BLaER1 treated with 17β-estradiol and CSF1 and Interleukin-3, amounts not matched to agents 10 nM and 100 nM (cell line): Measurements from ENCODE around the gene RPP25L.

Experiments
- H3K27ac ChIP-seq, 11 experiments: shearing (Covaris generic); formaldehyde crosslinking; 2 replicates each; pipeline ENCODE4 v1.8.1; 2022
- H3K27me3 ChIP-seq, 11 experiments: shearing (Covaris generic); formaldehyde crosslinking; 2 replicates each; pipeline ENCODE4 v1.8.1; 2022
- H3K36me3 ChIP-seq, 11 experiments: shearing (Covaris generic); formaldehyde crosslinking; 2 replicates each; pipeline ENCODE4 v1.8.1; 2022
- H3K4me1 ChIP-seq, 10 experiments: shearing (Covaris generic); formaldehyde crosslinking; 2 replicates each; pipeline ENCODE4 v1.8.1; 2022
- H3K4me2 ChIP-seq, 11 experiments: shearing (Covaris generic); formaldehyde crosslinking; 2 replicates each; pipeline ENCODE4 v1.8.1; 2022
- H3K4me3 ChIP-seq, 10 experiments: shearing (Covaris generic); formaldehyde crosslinking; 2 replicates each; pipeline ENCODE4 v1.8.1; 2022
- H3K9ac ChIP-seq, 11 experiments: shearing (Covaris generic); formaldehyde crosslinking; 2 replicates each; pipeline ENCODE4 v1.8.1; 2022
- H3K9me3 ChIP-seq, 11 experiments: shearing (Covaris generic); formaldehyde crosslinking; replicated peaks in 1 of 11; 2 replicates each; pipeline ENCODE4 v1.8.1; 2022
- H4K20me1 ChIP-seq, 11 experiments: shearing (Covaris generic); formaldehyde crosslinking; 2 replicates each; pipeline ENCODE4 v1.8.1; 2022
- Cebpa-rat ChIP-seq, 11 experiments: shearing (Covaris generic); IDR thresholded peaks; 2 replicates each; pipeline ENCODE4 v1.8.1; 2022

Gene RPP25L

DNA sequence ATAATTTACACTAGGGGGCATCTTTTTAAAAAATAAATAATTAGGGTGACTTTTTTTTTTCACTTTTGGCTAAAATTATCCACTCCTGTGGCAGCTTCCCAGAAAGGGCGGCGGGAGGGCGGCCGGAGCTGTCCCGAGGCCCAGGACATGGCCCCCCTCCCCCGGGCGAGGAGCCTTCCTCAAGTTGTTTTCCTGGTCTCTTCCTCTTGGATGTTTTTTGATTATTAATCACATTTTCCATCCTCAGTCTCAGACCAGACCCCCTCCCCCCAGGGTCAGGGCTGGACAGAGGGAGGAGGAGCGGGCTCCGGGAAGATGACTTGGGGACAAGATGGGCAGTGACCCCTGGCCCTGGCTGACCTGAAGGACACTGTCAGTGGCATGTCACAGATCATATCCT, 17.7 kb downstream of the RPP25L start:
- peaks cover 0 to 59% (median 30%) of the 10 kb centered on the region in 11 experiments; a peak in 19 of 22 replicates for H4K20me1 ChIP-seq
- no peaks in the 10 kb centered on the region for H3K36me3 ChIP-seq
- peaks cover 52 to 61% (median 59%) of the 10 kb centered on the region in 11 experiments for H3K27me3 ChIP-seq
- 0 out of 22 replicates have a peak, but pooled peaks cover 0 to 5% (median 0%) of the 10 kb centered on the region in 11 experiments for H3K9me3 ChIP-seq
- TF ChIP-seq Cebpa-rat (IDR thresholded peaks at IDR 0.05), result no peak
- H3K9ac ChIP-seq, result no peak overlapping the region
- H3K4me2 ChIP-seq, result no peak overlapping the region
- peaks cover 30 to 46% (median 39%) of the 10 kb centered on the region in 10 experiments for H3K4me1 ChIP-seq
- H3K27ac ChIP-seq, result no peak overlapping the region
- no peak overlapping the region for H3K4me3 ChIP-seq

DNA sequence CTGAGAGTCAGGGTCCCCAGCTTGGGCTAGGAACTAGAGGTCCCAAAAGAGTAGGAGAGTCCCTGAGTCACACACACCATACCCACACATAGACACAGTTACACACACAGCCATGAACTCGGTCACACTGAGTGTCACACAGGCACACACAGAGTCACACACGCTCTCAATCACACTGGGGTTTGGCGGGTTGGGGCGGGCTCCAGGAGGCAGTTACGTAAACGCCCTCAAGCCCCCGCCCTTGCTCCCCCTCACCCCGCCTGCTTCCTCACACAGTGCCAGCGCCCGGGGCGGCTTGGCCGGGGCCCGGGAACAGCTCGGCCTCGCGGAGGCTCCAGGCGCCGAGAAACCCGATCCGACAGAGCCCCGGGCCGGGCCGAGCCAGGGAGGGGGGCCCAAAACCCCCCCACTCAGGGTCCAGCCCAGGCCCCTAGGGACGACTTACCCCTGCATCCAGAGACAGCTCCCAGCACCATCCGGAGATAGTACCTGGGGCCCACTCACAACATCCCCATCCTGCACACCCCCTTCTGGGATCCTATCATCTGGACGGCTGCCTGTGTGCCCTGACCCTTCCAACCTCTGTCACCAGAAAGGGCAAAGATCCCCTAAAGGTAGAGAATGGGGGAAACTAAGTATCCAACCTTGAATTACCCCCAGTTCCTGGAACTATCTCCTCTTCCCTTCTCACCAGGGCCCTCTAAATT, 18.8 kb downstream of the RPP25L start:
- 0 out of 22 replicates have a peak, but pooled peaks cover 0 to 5% (median 0%) of the 10 kb centered on the region in 11 experiments for H3K9me3 ChIP-seq

GRCh38 chr9:34591917-34592866, 19.7 kb downstream of the RPP25L start:
- peaks cover 0 to 77% (median 43%) of the 10 kb centered on the region in 11 experiments; a peak in 19 of 22 replicates for H4K20me1 ChIP-seq
- TF ChIP-seq Cebpa-rat (IDR thresholded peaks at IDR 0.05), result no peak
- H3K36me3 ChIP-seq, result no peaks in the 10 kb centered on the region
- H3K27ac ChIP-seq, result no peak overlapping the region
- H3K4me1 ChIP-seq, result peaks cover 36 to 48% (median 44%) of the 10 kb centered on the region in 10 experiments
- H3K4me2 ChIP-seq, result peak overlapping the region; percentile 81 to 96 (median 89); a peak in 21 of 22 replicates
- H3K9ac ChIP-seq, result peak overlapping the region in 1 of 11 experiments; percentile 49; a peak in 1 of 22 replicates
- peaks cover 72 to 81% (median 78%) of the 10 kb centered on the region in 11 experiments for H3K27me3 ChIP-seq
- 0 out of 22 replicates have a peak, but pooled peaks cover 0 to 5% (median 0%) of the 10 kb centered on the region in 11 experiments for H3K9me3 ChIP-seq
- H3K4me3 ChIP-seq, result peak overlapping the region in 3 of 10 experiments; percentile 51 to 62 (median 51); a peak in 4 of 20 replicates

More for the DNA sequence above, 18.8 kb downstream of the RPP25L start:
- TF ChIP-seq Cebpa-rat (IDR thresholded peaks at IDR 0.05), result no peak
- no peak overlapping the region for H3K4me3 ChIP-seq
- peak overlapping the region in 5 of 11 experiments; percentile 5 to 90 (median 87); a peak in 8 of 22 replicates for H3K4me2 ChIP-seq
- H3K4me1 ChIP-seq, result peaks cover 36 to 48% (median 44%) of the 10 kb centered on the region in 10 experiments
- H4K20me1 ChIP-seq, result peaks cover 0 to 70% (median 37%) of the 10 kb centered on the region in 11 experiments; a peak in 19 of 22 replicates
- no peak overlapping the region for H3K27ac ChIP-seq
- no peak overlapping the region for H3K9ac ChIP-seq
- H3K27me3 ChIP-seq, result peaks cover 64 to 73% (median 70%) of the 10 kb centered on the region in 11 experiments
- H3K36me3 ChIP-seq, result no peaks in the 10 kb centered on the region

DNA sequence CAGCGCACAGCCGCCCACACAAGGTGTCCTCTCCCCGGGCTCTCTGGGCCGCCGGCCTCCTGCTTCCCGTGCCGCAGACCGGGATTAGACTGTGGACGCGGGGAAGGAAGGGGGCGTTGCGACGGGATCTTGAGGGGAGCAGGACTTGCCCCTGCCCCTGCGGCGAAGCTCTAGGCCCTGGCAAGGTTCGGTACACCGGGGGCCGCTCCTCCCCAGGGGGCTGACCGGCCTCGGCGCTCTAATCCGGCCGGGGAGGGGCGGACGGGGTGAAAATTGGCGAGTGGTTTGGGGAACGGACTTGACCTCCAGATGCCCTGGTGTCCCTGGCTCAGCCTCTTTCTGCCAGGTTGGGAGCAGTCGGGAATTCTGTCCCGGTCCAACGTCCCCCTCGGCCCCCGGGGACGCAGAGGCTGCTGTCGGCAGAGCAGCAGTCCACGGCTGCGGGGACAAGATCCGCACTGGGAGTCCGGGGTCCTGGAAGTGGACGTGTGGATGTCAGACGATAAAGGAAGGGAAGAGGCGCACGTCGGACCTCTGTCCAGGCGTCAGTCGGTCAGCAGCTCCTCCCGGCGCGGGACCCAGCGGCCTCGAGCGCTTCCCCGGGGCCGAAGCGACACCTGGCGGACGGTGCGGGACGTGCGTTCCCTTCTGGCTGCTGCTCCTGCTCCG, 20.5 kb downstream of the RPP25L start:
- Histone ChIP-seq H4K20me1 (peaks cover 0 to 80% (median 50%) of the 10 kb centered on the region in 11 experiments; a peak in 19 of 22 replicates), H3K36me3 (no peaks in the 10 kb centered on the region), H3K4me3 (peak overlapping the region; percentile 42 to 69 (median 59)), H3K9me3 (0 out of 22 replicates have a peak, but pooled peaks cover 0 to 5% (median 0%) of the 10 kb centered on the region in 11 experiments), H3K9ac (peak overlapping the region in 6 of 11 experiments; percentile 4 to 49 (median 29); a peak in 5 of 22 replicates), H3K4me1 (peaks cover 37 to 48% (median 45%) of the 10 kb centered on the region in 10 experiments), H3K4me2 (peak overlapping the region; percentile 81 to 96 (median 89)), H3K27ac (no peak overlapping the region), H3K27me3 (peaks cover 80 to 89% (median 87%) of the 10 kb centered on the region in 11 experiments)
- no peak for TF ChIP-seq Cebpa-rat (IDR thresholded peaks at IDR 0.05)

- Histone ChIP-seq H3K27me3 (peaks cover 88 to 97% (median 94%) of the 10 kb centered on the region in 11 experiments), H3K4me2 (peak overlapping the region; percentile 81 to 96 (median 89)), H3K9me3 (0 out of 22 replicates have a peak, but pooled peaks cover 0 to 5% (median 0%) of the 10 kb centered on the region in 11 experiments), H3K4me1 (peaks cover 44 to 53% (median 51%) of the 10 kb centered on the region in 10 experiments), H3K4me3 (peak overlapping the region; percentile 42 to 69 (median 59)), H3K36me3 (no peaks in the 10 kb centered on the region), H3K27ac (no peak overlapping the region), H3K9ac (peak overlapping the region in 4 of 11 experiments; percentile 26 to 49 (median 30); a peak in 4 of 22 replicates), H4K20me1 (peaks cover 0 to 88% (median 55%) of the 10 kb centered on the region in 11 experiments; a peak in 19 of 22 replicates)
- TF ChIP-seq Cebpa-rat (IDR thresholded peaks at IDR 0.05), result no peak
These were observed 21.3 kb downstream of the RPP25L start for GRCh38 chr9:34590381-34591247.

GRCh38 chr9:34589636-34590380, 22.1 kb downstream of the RPP25L start, which contains the start of gene CNTFR:
Gene CNTFR (minus strand): TSS chr9:34589724. CDS start chr9:34568981, 20,743 bp downstream.
- no peak for TF ChIP-seq Cebpa-rat (IDR thresholded peaks at IDR 0.05)
- H3K9ac ChIP-seq, result peak within 1 kb of the TSS in 4 of 11 experiments; percentile 5 to 26 (median 12); a peak in 6 of 22 replicates
- H3K4me2 ChIP-seq, result peak within 1 kb of the TSS; percentile 81 to 96 (median 89)
- peaks cover 52 to 61% (median 60%) of the 10 kb centered on the region in 10 experiments for H3K4me1 ChIP-seq
- H3K27me3 ChIP-seq, result peaks cover 93 to 100% (median 100%) of the 10 kb centered on the region in 11 experiments
- no peaks in the 10 kb centered on the region for H3K36me3 ChIP-seq
- H3K27ac ChIP-seq, result no peak within 1 kb of the TSS
- H3K9me3 ChIP-seq, result 0 out of 22 replicates have a peak, but pooled peaks cover 0 to 5% (median 0%) of the 10 kb centered on the region in 11 experiments
- H4K20me1 ChIP-seq, result peaks cover 0 to 94% (median 61%) of the 10 kb centered on the region in 11 experiments; a peak in 19 of 22 replicates
- H3K4me3 ChIP-seq, result peak within 1 kb of the TSS; percentile 42 to 69 (median 59)
